WTC11 (cell line): Measurements from ENCODE around the gene ASB12. TPM values are rescaled to one million over a fixed set of nuclear protein-coding genes. Genes with fewer than 3 reads are reported as not detected.

ENCODE experiments used
- ATAC-seq: fragments of 200-7000 bp; cut with Tn5 transposase; 2 replicates; pipeline ENCODE4 v1.10.0; 2021; ENCODE audit warnings: mild to moderate bottlenecking, moderate library complexity
- CTCF ChIA-PET: fragments of 300-600 bp; sonication (Branson Sonifier 250); formaldehyde crosslinking; loops from one replicate; lab custom pipeline; 2021; ENCODE audit warnings: antibody characterized with exemption; lab: Charles Lee
- POLR2A ChIA-PET: fragments of 350-600 bp; sonication (Branson Sonifier 250); formaldehyde crosslinking; loops from one replicate; lab custom pipeline; 2021; ENCODE audit warnings: antibody characterized with exemption; lab: Charles Lee
- DNase-seq: peaks from one replicate; pipeline ENCODE4 v3.0.0; 2021; ENCODE audit warnings: low spot score
- H3K27ac Mint-ChIP-seq: 2 replicates; pipeline ENCODE4 v1.8.0; 2021; ENCODE audit warnings: mixed read lengths
- H3K27me3 Mint-ChIP-seq: 2 replicates; pipeline ENCODE4 v1.8.0; 2021; ENCODE audit warnings: low read depth, mild to moderate bottlenecking, moderate library complexity, mixed read lengths
- H3K36me3 Mint-ChIP-seq: 2 replicates; pipeline ENCODE4 v1.8.0; 2021; ENCODE audit warnings: mixed read lengths
- H3K4me1 Mint-ChIP-seq: 2 replicates; pipeline ENCODE4 v1.8.0; 2022; ENCODE audit warnings: mixed read lengths
- H3K4me3 Mint-ChIP-seq: 2 replicates; pipeline ENCODE4 v1.8.0; 2021; ENCODE audit warnings: mild to moderate bottlenecking, moderate library complexity, mixed read lengths
- H3K9me3 Mint-ChIP-seq: 2 replicates; pipeline ENCODE4 v1.8.0; 2021; ENCODE audit warnings: mixed read lengths
- GRHL2 ChIP-seq: fragments of 250-450 bp; sonication (Bioruptor Pico); IDR thresholded peaks from 2 replicates; pipeline ENCODE4 v1.8.0; 2022; ENCODE audit warnings: mild to moderate bottlenecking, moderate library complexity; ENCODE audit not compliant: insufficient replicate concordance, severe bottlenecking
- NFATC4 ChIP-seq: fragments of 250-450 bp; sonication (Bioruptor Pico); IDR thresholded peaks from 2 replicates; pipeline ENCODE4 v1.9.0; 2021; ENCODE audit warnings: mild to moderate bottlenecking
- NR1H2 ChIP-seq: sonication (generic); formaldehyde crosslinking; IDR thresholded peaks from 2 replicates; pipeline ENCODE4 v1.9.0; 2021; ENCODE audit warnings: mild to moderate bottlenecking, moderate library complexity, missing genetic modification reagents
- SMAD4 ChIP-seq: sonication (generic); formaldehyde crosslinking; IDR thresholded peaks from 2 replicates; pipeline ENCODE4 v1.8.0; 2022; ENCODE audit warnings: mild to moderate bottlenecking, missing genetic modification reagents
- SP1 ChIP-seq: sonication (generic); formaldehyde crosslinking; conservative IDR thresholded peaks from 2 replicates; pipeline ENCODE4 v1.8.1; 2022; ENCODE audit warnings: missing genetic modification reagents
- TCF7 ChIP-seq: sonication (generic); formaldehyde crosslinking; IDR thresholded peaks from 2 replicates; pipeline ENCODE4 v1.8.0; 2022; ENCODE audit warnings: mild to moderate bottlenecking, low read depth, missing genetic modification reagents, moderate library complexity
- total RNA-seq: library from RNA; stranded (reverse); gene quantifications from 3 replicates; pipeline ENCODE4 v1.2.3, GENCODE V29; 2021
- TF ChIP-seq, protein P1 (sequence below): sonication (generic); formaldehyde crosslinking; IDR thresholded peaks from 2 replicates; pipeline ENCODE4 v1.8.1; 2023; ENCODE audit warnings: mild to moderate bottlenecking, moderate library complexity, missing genetic modification reagents
- TF ChIP-seq, protein P2 (sequence below): sonication (generic); formaldehyde crosslinking; IDR thresholded peaks from 2 replicates; pipeline ENCODE4 v1.8.1; 2023; ENCODE audit warnings: mild to moderate bottlenecking, missing genetic modification reagents
- TF ChIP-seq, protein P3 (sequence below): sonication (generic); formaldehyde crosslinking; IDR thresholded peaks from 2 replicates; pipeline ENCODE4 v1.8.1; 2022; ENCODE audit warnings: mild to moderate bottlenecking, missing genetic modification reagents, moderate library complexity, borderline replicate concordance
- TF ChIP-seq, protein P4 (sequence below): fragments of 250-450 bp; sonication (Bioruptor Pico); IDR thresholded peaks from 2 replicates; pipeline ENCODE4 v1.9.0; 2021; ENCODE audit warnings: moderate library complexity, mild to moderate bottlenecking, inconsistent platforms, borderline replicate concordance
- TF ChIP-seq, protein P5 (sequence below): sonication (generic); formaldehyde crosslinking; IDR thresholded peaks from 2 replicates; pipeline ENCODE4 v1.8.1; 2023; ENCODE audit warnings: mild to moderate bottlenecking, missing genetic modification reagents, moderate library complexity
- TF ChIP-seq, protein P6 (sequence below): sonication (generic); formaldehyde crosslinking; IDR thresholded peaks from 2 replicates; pipeline ENCODE4 v1.8.1; 2022; ENCODE audit warnings: missing genetic modification reagents, borderline replicate concordance
- TF ChIP-seq, protein P7 (sequence below): sonication (generic); formaldehyde crosslinking; IDR thresholded peaks from 2 replicates; pipeline ENCODE4 v1.8.1; 2023; ENCODE audit warnings: mild to moderate bottlenecking, missing genetic modification reagents, borderline replicate concordance

Gene ASB12
- total RNA-seq, 1 experiment from 2014 or later, result 1.4 TPM

DNA sequence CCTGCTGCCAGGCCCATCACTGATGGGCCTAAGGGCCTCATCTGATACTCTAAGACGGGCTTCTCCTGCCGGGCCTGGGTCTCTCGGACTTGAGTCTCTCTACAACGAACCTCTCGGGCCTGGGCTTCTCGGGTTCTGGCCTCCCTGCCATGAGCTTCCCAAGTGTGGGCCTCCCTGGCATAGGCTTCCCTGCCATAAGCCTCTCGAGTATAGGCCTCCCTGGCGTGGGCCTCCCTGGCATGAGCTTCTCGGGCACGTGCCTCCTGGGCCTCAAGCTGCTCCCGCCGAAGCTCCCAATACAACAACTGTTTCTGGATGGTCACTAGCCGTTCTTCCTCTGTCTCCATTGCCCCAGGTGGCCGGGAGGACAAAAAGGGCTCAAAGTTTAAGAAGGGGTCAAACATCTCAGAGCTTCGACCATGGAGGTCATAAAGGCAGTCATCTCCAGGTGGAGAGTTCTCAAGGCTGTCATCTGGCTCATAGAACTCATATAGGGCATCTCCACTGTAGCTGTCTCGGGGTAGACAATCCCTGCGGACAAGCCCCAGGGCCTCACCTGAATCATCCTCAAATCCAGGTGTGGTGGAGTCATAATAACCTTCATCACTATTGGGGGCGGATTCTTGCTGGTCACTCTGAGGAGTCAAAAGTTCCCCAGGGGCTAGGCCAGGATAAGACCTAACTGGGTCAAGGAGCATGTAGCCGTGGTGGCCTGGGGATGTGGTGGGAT lies 39.0 kb downstream of the ASB12 start:
- no peaks in the 10 kb centered on the region for H3K27me3 Mint-ChIP-seq
- no peak overlapping the region for H3K4me3 Mint-ChIP-seq
- ATAC-seq (no peak), DNase-seq (no peak)
- TF ChIP-seq, protein P1, sequence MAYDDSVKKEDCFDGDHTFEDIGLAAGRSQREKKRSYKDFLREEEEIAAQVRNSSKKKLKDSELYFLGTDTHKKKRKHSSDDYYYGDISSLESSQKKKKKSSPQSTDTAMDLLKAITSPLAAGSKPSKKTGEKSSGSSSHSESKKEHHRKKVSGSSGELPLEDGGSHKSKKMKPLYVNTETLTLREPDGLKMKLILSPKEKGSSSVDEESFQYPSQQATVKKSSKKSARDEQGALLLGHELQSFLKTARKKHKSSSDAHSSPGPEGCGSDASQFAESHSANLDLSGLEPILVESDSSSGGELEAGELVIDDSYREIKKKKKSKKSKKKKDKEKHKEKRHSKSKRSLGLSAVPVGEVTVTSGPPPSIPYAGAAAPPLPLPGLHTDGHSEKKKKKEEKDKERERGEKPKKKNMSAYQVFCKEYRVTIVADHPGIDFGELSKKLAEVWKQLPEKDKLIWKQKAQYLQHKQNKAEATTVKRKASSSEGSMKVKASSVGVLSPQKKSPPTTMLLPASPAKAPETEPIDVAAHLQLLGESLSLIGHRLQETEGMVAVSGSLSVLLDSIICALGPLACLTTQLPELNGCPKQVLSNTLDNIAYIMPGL, result no peak
- TF ChIP-seq, protein P2, sequence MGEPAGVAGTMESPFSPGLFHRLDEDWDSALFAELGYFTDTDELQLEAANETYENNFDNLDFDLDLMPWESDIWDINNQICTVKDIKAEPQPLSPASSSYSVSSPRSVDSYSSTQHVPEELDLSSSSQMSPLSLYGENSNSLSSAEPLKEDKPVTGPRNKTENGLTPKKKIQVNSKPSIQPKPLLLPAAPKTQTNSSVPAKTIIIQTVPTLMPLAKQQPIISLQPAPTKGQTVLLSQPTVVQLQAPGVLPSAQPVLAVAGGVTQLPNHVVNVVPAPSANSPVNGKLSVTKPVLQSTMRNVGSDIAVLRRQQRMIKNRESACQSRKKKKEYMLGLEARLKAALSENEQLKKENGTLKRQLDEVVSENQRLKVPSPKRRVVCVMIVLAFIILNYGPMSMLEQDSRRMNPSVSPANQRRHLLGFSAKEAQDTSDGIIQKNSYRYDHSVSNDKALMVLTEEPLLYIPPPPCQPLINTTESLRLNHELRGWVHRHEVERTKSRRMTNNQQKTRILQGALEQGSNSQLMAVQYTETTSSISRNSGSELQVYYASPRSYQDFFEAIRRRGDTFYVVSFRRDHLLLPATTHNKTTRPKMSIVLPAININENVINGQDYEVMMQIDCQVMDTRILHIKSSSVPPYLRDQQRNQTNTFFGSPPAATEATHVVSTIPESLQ (CRISPR knock-in tag), result no peak
- TF ChIP-seq SMAD4, result no peak
- TF ChIP-seq, protein P3, sequence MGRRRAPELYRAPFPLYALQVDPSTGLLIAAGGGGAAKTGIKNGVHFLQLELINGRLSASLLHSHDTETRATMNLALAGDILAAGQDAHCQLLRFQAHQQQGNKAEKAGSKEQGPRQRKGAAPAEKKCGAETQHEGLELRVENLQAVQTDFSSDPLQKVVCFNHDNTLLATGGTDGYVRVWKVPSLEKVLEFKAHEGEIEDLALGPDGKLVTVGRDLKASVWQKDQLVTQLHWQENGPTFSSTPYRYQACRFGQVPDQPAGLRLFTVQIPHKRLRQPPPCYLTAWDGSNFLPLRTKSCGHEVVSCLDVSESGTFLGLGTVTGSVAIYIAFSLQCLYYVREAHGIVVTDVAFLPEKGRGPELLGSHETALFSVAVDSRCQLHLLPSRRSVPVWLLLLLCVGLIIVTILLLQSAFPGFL (CRISPR knock-in tag), result no peak
- TF ChIP-seq TCF7 (CRISPR knock-in tag), result no peak
- TF ChIP-seq, protein P4, sequence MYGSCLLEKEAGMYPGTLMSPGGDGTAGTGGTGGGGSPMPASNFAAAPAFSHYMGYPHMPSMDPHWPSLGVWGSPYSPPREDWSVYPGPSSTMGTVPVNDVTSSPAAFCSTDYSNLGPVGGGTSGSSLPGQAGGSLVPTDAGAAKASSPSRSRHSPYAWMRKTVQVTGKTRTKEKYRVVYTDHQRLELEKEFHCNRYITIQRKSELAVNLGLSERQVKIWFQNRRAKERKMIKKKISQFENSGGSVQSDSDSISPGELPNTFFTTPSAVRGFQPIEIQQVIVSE (CRISPR knock-in tag), result no peak
- no peak for TF ChIP-seq NFATC4
- no peak for TF ChIP-seq SP1 (CRISPR knock-in tag)
- TF ChIP-seq, protein P5, sequence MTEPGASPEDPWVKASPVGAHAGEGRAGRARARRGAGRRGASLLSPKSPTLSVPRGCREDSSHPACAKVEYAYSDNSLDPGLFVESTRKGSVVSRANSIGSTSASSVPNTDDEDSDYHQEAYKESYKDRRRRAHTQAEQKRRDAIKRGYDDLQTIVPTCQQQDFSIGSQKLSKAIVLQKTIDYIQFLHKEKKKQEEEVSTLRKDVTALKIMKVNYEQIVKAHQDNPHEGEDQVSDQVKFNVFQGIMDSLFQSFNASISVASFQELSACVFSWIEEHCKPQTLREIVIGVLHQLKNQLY, result no peak
- TF ChIP-seq, protein P6, sequence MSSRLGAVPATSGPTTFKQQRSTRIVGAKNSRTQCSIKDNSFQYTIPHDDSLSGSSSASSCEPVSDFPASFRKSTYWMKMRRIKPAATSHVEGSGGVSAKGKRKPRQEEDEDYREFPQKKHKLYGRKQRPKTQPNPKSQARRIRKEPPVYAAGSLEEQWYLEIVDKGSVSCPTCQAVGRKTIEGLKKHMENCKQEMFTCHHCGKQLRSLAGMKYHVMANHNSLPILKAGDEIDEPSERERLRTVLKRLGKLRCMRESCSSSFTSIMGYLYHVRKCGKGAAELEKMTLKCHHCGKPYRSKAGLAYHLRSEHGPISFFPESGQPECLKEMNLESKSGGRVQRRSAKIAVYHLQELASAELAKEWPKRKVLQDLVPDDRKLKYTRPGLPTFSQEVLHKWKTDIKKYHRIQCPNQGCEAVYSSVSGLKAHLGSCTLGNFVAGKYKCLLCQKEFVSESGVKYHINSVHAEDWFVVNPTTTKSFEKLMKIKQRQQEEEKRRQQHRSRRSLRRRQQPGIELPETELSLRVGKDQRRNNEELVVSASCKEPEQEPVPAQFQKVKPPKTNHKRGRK, result no peak
- TF ChIP-seq GRHL2 (CRISPR knock-in tag), result no peak
- TF ChIP-seq NR1H2 (CRISPR knock-in tag), result no peak
- TF ChIP-seq, protein P7, sequence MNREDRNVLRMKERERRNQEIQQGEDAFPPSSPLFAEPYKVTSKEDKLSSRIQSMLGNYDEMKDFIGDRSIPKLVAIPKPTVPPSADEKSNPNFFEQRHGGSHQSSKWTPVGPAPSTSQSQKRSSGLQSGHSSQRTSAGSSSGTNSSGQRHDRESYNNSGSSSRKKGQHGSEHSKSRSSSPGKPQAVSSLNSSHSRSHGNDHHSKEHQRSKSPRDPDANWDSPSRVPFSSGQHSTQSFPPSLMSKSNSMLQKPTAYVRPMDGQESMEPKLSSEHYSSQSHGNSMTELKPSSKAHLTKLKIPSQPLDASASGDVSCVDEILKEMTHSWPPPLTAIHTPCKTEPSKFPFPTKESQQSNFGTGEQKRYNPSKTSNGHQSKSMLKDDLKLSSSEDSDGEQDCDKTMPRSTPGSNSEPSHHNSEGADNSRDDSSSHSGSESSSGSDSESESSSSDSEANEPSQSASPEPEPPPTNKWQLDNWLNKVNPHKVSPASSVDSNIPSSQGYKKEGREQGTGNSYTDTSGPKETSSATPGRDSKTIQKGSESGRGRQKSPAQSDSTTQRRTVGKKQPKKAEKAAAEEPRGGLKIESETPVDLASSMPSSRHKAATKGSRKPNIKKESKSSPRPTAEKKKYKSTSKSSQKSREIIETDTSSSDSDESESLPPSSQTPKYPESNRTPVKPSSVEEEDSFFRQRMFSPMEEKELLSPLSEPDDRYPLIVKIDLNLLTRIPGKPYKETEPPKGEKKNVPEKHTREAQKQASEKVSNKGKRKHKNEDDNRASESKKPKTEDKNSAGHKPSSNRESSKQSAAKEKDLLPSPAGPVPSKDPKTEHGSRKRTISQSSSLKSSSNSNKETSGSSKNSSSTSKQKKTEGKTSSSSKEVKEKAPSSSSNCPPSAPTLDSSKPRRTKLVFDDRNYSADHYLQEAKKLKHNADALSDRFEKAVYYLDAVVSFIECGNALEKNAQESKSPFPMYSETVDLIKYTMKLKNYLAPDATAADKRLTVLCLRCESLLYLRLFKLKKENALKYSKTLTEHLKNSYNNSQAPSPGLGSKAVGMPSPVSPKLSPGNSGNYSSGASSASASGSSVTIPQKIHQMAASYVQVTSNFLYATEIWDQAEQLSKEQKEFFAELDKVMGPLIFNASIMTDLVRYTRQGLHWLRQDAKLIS, result no peak
- H3K4me1 Mint-ChIP-seq, result peaks cover 15% of the 10 kb centered on the region
- ChIA-PET POLR2A (no interaction called here), CTCF (no interaction called here)
- H3K9me3 Mint-ChIP-seq, result no peaks in the 10 kb centered on the region
- peaks cover 22% of the 10 kb centered on the region for H3K36me3 Mint-ChIP-seq
- no peak overlapping the region for H3K27ac Mint-ChIP-seq
